SKM-1 (cell line): ENCODE measurements around the gene DKK2.

Experiments
- DNase-seq: peaks from one replicate; lab custom pipeline; 2025; ENCODE audit not compliant: unreplicated experiment; lab: John Stamatoyannopoulos, UW

Gene DKK2

GRCh38 chr4:107017443-107018343 is 18.4 kb downstream of the DKK2 start:
- no peak for DNase-seq

GRCh38 chr4:107011312-107011711 is 24.8 kb downstream of the DKK2 start:
- DNase-seq, result no peak

- DNase-seq, result no peak
Observed at GRCh38 chr4:107009196-107009968, 26.7 kb downstream of the DKK2 start.

- DNase-seq, result no peak
Observed at GRCh38 chr4:107008115-107008514, 28.0 kb downstream of the DKK2 start.

GRCh38 chr4:107006218-107006617 is 29.9 kb downstream of the DKK2 start:
- no peak for DNase-seq

GRCh38 chr4:106996490-106996889 is 39.6 kb downstream of the DKK2 start:
- no peak for DNase-seq

GRCh38 chr4:106993827-106994226 is 42.3 kb downstream of the DKK2 start:
- DNase-seq, result no peak

GRCh38 chr4:106987311-106987710 is 48.8 kb downstream of the DKK2 start:
- no peak for DNase-seq

GRCh38 chr4:106986486-106986885 is 49.6 kb downstream of the DKK2 start:
- DNase-seq, result no peak

- no peak for DNase-seq
Observed at GRCh38 chr4:106985830-106986229, 50.3 kb downstream of the DKK2 start.

GRCh38 chr4:106982711-106983211 is 53.4 kb downstream of the DKK2 start:
- DNase-seq, result no peak

GRCh38 chr4:106981431-106981830 is 54.7 kb downstream of the DKK2 start:
- DNase-seq, result no peak

GRCh38 chr4:106979476-106979875 is 56.6 kb downstream of the DKK2 start:
- DNase-seq, result no peak

GRCh38 chr4:106978046-106978774 is 57.9 kb downstream of the DKK2 start:
- DNase-seq, result no peak

- DNase-seq, result no peak
Observed at GRCh38 chr4:106971636-106972035, 64.5 kb downstream of the DKK2 start.

GRCh38 chr4:106967892-106968291 is 68.2 kb downstream of the DKK2 start:
- DNase-seq, result no peak

GRCh38 chr4:106953036-106953705 is 82.9 kb downstream of the DKK2 start:
- DNase-seq, result no peak

- DNase-seq, result no peak
Observed at GRCh38 chr4:106951891-106952290, 84.2 kb downstream of the DKK2 start.

GRCh38 chr4:106941841-106942240 is 94.3 kb downstream of the DKK2 start:
- DNase-seq, result no peak

GRCh38 chr4:106930522-106930921 is 105.6 kb downstream of the DKK2 start:
- no peak for DNase-seq

GRCh38 chr4:106929248-106929647 is 106.9 kb downstream of the DKK2 start:
- DNase-seq, result no peak
